CD1c-positive myeloid dendritic cell (primary cell): ENCODE data around the gene LGMN.
"Not testable (repeated sequence)": the region's sequence is repeated elsewhere in the genome, so short reads cannot be mapped to it uniquely, and the experiment has no call there.

Experiments
- DNase-seq: peaks from one replicate; pipeline ENCODE4 v3.0.0-alpha.2; 2016; ENCODE audit errors: extremely low spot score

Gene LGMN

DNA sequence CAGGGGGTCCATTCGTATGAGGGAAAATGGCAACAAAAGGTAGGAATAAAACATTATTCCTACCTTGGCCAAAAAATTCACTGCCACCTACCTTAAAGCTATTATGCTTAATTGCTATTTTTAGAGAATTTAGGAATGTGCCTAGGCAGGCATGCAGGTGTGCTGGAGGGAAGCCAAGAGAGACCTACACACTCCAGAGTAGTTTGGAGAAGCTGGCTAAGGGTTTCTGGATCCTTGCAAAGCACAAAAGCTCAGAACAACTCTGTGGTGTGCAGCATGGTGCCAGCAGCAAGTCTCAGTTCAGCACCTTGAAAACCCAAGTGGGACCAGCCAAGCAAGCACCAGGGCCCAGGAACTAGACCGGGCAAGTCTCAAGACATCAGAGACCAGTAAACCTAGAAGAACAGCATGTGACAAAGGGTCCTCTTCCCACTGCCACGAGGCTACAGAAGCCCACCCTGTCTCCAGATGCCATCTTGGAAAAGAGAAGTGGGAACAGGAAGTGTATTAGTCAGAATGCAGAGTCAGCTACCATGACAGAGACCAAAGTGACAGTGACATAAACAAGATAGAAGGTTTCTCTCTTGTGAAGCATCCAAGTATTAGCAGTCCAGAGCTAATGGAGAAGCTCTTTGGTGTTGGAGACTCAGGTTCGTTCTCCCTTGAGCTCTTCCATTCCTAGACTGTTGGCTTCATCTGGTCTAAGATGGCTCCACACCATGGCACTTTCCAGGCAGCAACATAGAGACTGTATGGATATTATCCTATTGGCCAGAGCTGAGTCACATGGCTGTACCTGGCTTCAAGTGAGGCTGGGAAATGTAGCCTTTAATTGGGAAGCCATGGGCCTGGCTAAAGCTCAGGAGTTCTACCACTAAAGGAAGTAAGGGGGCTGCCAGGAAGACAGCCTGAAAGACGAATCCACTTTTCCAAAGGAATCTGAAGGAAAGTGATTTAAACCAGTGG lies 15.5 kb upstream of the LGMN start:
- DNase-seq, result peak; percentile 42

DNA sequence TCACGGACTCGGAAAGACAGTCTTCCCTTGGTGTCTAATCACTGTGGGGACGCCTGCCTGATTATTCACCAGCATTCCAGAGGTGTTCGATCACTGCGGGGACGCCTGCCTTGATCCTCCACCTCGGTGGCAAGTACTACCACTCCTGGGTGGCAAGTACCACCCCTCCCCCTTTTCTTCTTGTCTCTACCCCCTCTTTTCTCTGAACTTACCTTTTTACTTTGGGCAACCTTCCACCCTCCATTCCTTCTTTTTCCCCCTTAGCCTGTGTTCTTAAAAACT lies 12.0 kb upstream of the LGMN start:
- no peak for DNase-seq

GRCh38 chr14:92759679-92760523 lies 11.5 kb upstream of the LGMN start:
- no peak for DNase-seq

DNA sequence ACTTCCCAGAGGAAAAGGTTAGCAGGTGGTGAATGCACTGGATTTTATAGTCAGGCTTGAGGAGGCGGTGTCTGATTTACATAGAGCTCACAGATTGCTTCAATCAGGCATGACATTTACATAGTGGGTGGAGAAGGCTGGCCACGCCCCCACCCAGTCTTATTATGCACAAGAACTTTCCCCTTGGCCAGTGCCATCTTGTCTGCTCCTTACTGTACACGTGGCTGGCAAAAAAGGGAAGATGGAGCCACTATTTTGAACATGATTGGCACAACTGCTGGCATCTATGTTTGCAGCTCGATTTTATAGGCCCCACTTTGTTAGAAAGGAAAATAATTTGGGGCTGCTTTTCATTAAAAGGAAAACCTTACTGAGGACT lies 10.9 kb upstream of the LGMN start:
- peak; percentile 45 for DNase-seq

DNA sequence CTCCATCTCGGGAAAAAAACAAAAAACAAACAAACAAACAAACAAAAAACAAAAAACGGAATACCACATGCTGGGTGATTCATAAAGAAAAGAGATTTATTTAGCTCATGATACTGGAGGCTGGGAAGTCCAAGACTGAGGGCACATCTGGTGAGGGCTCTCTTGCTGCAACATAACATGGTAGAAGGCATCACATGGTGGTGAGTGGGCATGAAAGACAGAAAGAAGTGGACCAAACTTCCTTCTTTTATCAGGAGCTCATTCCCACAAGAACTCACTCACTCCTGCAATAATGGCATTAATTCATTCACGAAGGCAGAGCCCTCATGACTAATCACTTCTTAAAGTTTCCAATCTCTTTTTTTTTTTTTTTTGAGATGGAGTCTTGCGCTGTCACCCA lies 8.0 kb upstream of the LGMN start:
- peak; percentile 44 for DNase-seq

- no peak for DNase-seq
These were observed 7.1 kb upstream of the LGMN start for GRCh38 chr14:92755495-92755894.

DNA sequence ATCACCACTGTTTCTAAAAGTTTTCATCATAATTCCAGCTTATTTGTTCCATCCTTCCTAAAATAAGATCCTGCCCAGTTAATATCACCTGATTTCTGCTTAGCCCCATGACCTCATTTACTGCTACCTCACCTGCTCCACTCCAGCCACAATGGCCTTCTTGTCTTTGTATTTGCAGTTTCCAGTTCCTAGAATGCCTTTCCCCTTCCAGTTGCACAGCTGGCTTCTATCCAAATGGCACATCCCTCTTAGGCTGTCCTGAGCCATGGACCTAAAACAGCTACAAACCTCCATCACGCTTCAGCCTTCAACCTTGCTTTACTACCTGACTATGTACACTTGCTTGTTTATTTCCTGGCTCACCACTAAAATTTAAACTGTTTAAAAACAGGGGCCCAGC lies 6.5 kb upstream of the LGMN start:
- no peak for DNase-seq

DNA sequence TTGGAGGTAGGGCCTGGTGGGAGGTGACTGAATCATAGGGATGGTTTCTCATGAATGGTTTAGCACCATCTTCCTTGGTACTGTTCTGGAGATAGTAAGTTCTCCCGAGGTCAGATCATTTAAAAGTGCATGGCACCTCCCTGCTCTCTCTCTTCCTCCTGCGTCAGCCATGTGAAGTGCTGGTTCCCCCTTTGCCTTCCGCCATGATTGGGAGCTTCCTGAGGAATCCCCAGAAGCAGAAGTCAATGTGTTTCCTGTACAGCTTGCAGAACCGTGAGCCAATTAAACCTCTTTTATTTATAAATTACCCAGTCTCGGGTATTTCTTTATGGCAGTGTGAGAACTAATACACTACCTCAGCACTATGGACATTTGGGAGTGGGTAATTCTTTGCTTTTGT lies 4.8 kb upstream of the LGMN start:
- peak; percentile 84 for DNase-seq

DNA sequence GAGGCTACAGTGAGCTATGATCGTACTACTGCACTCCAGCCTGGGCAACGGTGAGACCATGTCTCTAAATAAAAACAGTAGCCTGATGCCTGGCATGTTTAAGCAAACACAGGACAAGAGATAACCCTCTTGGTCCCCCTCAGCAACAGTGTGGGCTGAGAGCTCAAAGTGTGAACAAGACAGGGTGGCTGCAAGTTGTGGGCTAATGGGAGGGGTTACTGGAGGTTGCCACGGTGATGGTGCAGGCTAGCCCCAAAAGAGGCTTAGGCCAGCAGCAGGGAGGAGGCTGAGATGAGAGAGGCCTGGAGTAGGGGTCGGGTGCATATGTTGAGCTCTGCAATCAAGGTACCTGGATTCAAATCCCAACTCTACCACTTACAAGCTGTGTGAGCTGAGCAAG lies 3.4 kb upstream of the LGMN start:
- no peak for DNase-seq

- DNase-seq, result no peak
These were observed 2.6 kb upstream of the LGMN start for GRCh38 chr14:92750994-92751400.

GRCh38 chr14:92750222-92750728 lies 1.8 kb upstream of the LGMN start:
- DNase-seq, result not testable (repeated sequence)

DNA sequence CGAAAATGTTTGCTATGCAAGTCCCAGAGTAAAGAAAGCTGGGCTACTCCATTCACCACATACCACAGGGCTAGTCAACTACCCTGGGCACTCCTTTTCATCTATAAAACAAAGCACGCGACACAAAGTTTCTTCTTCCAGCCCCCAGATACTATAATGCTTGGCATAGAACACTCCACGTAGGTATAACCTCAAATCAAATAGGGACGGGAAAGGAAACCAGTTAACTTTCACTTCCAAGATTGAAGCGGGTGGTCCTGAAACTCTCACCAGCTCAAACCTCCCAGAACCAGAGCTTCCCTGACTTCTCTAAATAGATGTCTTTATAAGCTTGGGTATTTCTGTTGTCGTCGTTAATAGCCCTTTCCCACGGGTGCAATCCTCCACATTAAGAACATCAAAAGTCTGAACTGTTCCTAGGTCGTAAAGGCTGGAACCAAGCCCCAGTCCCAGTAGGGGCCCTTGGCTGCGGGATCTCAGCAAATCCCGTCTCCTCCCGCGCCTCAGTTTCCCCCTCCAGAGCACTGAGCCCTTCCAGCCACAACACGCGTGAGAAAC lies 647 bp downstream of the LGMN start:
- peak; percentile 19 for DNase-seq

DNA sequence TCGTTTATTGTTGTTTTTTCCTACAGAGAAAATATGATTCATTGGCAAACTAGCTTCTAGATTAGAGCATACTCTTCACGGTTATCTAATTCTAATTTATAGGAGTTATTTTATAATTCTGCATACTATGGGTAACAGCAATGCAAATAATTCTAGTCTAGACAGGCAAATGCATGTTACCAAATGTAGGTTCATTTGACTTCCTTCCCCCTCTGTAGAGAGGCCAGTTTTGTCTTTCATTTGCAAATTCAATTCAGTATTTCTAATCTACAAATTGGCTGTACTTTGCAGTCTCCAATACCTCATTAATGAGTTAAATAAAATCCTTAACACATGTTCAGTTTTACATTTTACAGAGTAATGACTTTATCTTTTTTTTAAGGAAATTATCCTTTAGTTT lies 4.2 kb downstream of the LGMN start:
- DNase-seq, result no peak

- no peak for DNase-seq
These were observed 8.0 kb downstream of the LGMN start for GRCh38 chr14:92740440-92740839.

DNA sequence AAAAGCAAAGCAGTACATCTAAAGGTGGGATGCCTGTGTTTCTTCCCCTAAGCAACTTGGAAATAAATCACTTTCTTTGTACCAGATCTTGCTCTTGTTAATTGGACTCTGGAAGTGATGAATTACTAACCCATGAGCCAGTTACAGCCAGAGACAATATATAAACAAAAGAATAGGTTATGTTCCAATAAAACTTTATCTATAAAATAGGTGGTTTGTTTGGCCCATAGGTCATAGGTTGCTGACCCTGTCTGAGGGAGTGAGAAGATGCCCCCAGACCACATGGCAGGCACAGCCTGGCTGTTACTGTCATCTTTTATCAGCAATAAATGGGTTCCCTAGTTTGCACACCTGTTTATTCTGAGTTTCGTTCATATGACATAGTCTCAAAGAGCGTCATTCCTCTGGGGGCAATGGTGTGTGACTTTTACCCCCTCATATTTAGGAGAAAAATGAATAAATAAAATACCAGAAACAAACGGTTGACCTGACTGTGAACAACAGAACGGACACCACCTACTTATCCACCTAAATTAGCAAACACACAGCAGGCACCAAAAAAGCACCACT lies 10.7 kb downstream of the LGMN start:
- DNase-seq, result no peak

DNA sequence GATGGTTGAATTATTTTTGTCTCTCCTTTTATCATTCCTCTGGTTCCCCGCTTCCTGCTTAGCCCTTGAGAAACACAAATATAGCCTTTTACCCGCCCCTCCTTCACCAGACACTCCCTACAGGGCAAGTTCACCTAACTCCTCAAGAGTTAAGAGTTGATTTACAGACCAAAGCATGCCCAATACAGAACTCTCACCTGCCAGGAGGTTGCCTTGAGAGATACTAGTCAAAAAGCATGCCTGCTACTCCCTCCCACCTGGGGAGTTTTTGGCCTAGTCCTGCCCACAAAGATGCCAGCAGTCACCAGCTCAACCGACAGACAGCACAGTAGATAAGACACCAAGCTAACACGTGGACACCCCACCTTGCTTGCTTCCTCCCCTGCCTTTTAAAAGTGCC lies 11.2 kb downstream of the LGMN start:
- DNase-seq, result no peak

DNA sequence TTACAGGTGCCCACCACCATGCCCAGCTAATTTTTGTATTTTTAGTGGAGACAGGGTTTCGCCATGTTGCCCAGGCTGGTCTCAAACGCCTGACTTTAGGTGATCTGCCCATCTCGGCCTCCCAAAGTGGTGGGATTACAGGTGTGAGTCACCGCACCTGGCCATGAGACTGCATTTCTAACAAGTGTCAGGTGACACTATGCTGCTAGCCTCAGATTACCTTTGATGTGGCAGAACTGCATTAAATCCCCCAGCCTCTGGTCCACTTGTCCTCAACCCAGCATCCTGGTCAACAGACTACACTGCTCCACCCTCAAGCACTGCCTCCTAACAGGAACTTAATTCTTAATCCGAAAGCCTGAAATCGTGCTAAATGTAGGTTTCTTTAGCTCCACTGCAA lies 13.1 kb downstream of the LGMN start:
- no peak for DNase-seq

GRCh38 chr14:92734618-92735017 lies 13.8 kb downstream of the LGMN start:
- no peak for DNase-seq

GRCh38 chr14:92733007-92733406 lies 15.4 kb downstream of the LGMN start:
- DNase-seq, result no peak

DNA sequence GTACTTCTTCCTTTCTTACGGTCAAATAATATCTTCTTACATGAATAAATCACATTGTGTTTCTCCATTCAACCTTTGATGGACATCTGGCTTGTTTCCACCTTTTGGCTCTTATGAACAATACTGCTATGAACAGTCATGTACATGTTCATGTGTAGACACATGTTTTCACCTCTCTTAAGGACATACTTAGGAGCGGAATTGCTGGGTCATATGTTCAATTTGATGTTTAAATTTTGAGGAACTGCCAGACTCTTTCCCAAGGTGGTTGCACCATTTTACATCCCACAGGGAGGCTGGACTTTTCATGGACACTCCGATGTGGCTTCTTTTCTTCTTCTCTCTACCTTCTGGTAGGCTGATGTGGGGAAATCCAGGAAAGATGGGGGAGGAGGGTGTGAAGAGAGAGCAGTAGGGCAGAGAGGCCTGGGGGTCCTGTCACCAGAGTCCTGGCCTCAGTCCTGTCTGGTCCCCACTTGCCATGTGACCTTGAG lies 16.8 kb downstream of the LGMN start:
- DNase-seq, result no peak

DNA sequence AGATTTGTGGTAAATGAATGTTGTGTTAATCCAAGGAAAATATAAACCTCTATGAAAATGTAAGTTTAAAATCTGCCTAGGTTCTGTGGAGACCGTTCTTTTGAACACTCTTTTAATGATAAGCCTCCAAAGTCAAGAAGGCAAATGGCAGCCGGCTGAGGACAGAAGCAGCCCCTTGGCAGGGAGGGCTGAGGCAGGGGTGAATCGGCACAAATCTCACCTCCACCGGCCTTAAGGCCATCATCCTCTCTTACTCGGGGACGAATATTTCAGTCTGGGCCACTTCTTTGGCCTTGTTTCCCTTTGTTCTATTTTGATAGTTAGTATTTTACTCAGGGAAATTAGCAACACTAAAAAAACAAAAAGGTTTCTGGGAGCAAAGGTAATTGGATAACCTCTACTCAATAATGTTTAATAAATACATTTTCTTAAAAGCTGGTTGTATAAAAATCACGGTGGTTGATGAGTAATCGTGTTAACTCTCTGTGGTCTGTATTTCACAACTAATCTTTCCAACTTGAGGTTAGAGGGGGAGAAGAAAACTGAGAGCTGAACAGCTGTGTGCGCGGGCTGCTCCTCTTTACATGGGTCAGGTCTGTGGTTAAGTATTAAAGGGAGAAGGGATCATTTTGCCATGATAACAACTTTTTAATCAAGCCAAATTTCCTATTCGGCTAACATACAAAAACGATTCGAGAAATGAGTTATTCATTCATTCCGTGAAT lies 18.6 kb downstream of the LGMN start:
- peak; percentile 37 for DNase-seq
